ENCODE results near the gene PDE4D. TPM values are rescaled to one million over a fixed set of nuclear protein-coding genes. Genes with fewer than 3 reads are reported as not detected.

PDE4D gene
- total and polyA plus RNA-seq, 10 of the 15 experiments (the other 5 are each of a cell fraction or from before 2014, with no cell fraction given), result 0.87 to 4.1 (median 2.2) TPM

GRCh38 chr5:58961631-58962280 lies 931.8 kb downstream of the PDE4D start:
- no peaks in the 10 kb centered on the region; the same call in 2 of the 3 replicates for H3K9me3 ChIP-seq (replicated peaks; ENCODE audit: control insufficient read depth, insufficient read depth, low read length)
- SMC1A ChIA-PET (ENCODE audit: uncharacterized antibody, unreplicated experiment), result interaction anchor here (0.8 to 1.3 kb wide), 3 partner anchors 14 to 82 kb away, joined by 3 read pairs; no protein-coding TSS in a partner anchor
- FAIRE-seq, result peak; percentile 59
- 0 out of 2 replicates have a peak overlapping the region, but pooled peaks have one; percentile 30 for H3K4me3 ChIP-seq
- ATAC-seq, result peak; percentile 70
- WGBS (ENCODE audit: insufficient coverage, insufficient replicate concordance, low lambda C conversion rate, missing lambda C conversion rate), result 1% methylated on average over 3 of the region's 3 CpGs
- H3K36me3 ChIP-seq (ENCODE audit: control insufficient read depth in 2 of 2, insufficient read depth in 2 of 2, low read length in 1 of 2), result no peaks in the 10 kb centered on the region
- no peak overlapping the region for H3K27ac ChIP-seq (ENCODE audit: control insufficient read depth, insufficient read depth)
- no peaks in the 10 kb centered on the region for H3K27me3 ChIP-seq (replicated peaks in 1 of 2; ENCODE audit: control insufficient read depth in 2 of 2, insufficient read depth in 2 of 2, low read length in 1 of 2)
- POLR2A ChIA-PET, result no interaction called here
- 0 out of 2 replicates have a peak overlapping the region, but pooled peaks have one; percentile 10 for H2AFZ ChIP-seq (ENCODE audit: control insufficient read depth, low read depth, low read length)
- CTCF ChIA-PET, result no interaction called here
- BruUV-seq (replicated peaks), result no TSS peak
- H3K9ac ChIP-seq (ENCODE audit: control insufficient read depth, insufficient read depth, low read length), result no peak overlapping the region
- peaks cover 7% of the 10 kb centered on the region; the same call in 1 of the 2 replicates for H3K4me1 ChIP-seq (ENCODE audit: control insufficient read depth, insufficient read depth, low read length)
- H3K4me2 ChIP-seq (ENCODE audit: control insufficient read depth, insufficient read depth), result peak overlapping the region; percentile 63; the same call in 1 of the 2 replicates
- H3K79me2 ChIP-seq (ENCODE audit: control insufficient read depth, insufficient read depth, low read length), result no peaks in the 10 kb centered on the region
- intact Hi-C loops (cut with micrococcal nuclease; ENCODE audit: unreplicated experiment), result no loop called here
- in situ Hi-C loops (cut with MboI), result no loop called here
- DNase-seq (ENCODE audit: low read depth, low spot score), result peak; percentile 20
- TF ChIP-seq YBX1 (IDR thresholded peaks at IDR 0.05), result no peak
- TF ChIP-seq ZNF217 (IDR thresholded peaks at IDR 0.05), result 0 out of 2 replicates have a peak, but pooled peaks have one; percentile 54
- TF ChIP-seq RELA (IDR thresholded peaks at IDR 0.05; ENCODE audit: borderline replicate concordance, partially characterized antibody), result no peak
- TF ChIP-seq BHLHE40 (IDR thresholded peaks at IDR 0.05; ENCODE audit: borderline replicate concordance in 1 of 2, low read depth in 2 of 2, low read length in 1 of 2), result 0 out of 4 replicates have a peak, but pooled peaks of 1 of the 2 experiments have one; percentile 14
- peak; percentile 59; the same call in 1 of the 2 replicates for TF ChIP-seq PAX5 (IDR thresholded peaks at IDR 0.05; ENCODE audit: borderline replicate concordance, low read depth, low read length)
- TF ChIP-seq SMAD1 (IDR thresholded peaks at IDR 0.05; ENCODE audit: low read depth, partially characterized antibody), result no peak
- TF ChIP-seq POU2F2 (IDR thresholded peaks at IDR 0.05; ENCODE audit: borderline replicate concordance, low read depth, low read length), result peak; percentile 13; the same call in 1 of the 3 replicates
- no peaks in the 10 kb centered on the region for H4K20me1 ChIP-seq (ENCODE audit: control insufficient read depth, insufficient read depth)
- RAD21 ChIA-PET (ENCODE audit: unreplicated experiment), result interaction anchor here (1.1 kb wide), 1 partner anchor 45 kb away, joined by 3 read pairs; no protein-coding TSS in a partner anchor

Data from GM12878 (cell line).